G401 (cell line): ENCODE measurements around the gene SHLD2. TPM values are rescaled to one million over a fixed set of nuclear protein-coding genes. Genes with fewer than 3 reads are reported as not detected.
"Not testable (repeated sequence)": the region's sequence is repeated elsewhere in the genome, so short reads cannot be mapped to it uniquely, and the experiment has no call there.

Experiments used
- DNase-seq: peaks from one replicate; pipeline ENCODE4 v3.0.0-alpha.2; 2015; ENCODE audit warnings: low spot score
- in situ Hi-C: cut with HindIII; loops from 2 replicates; pipeline ENCODE4 v1.10.0; 2016; ENCODE audit warnings: low sequenced_read_pairs, mixed read lengths
- total RNA-seq: library from RNA; depleted of rRNA; stranded (reverse); fragments of >200 nt; shearing (Covaris generic); gene quantifications from 2 replicates; pipeline ENCODE4 v1.2.3, GENCODE V29; 2014; rRNA removed

Gene SHLD2
- 35.4 and 41.5 TPM in 2 replicates for total RNA-seq

GRCh38 chr10:87094373-87095235, at the start of gene SHLD2, which contains the start of gene GLUD1:
SHLD2 (plus strand) TSS chr10:87095206; CDS start chr10:87151355, 56,149 bp downstream.
GLUD1 (minus strand) TSS chr10:87094843; CDS start chr10:87094769, 74 bp downstream.
- in situ Hi-C loops, result no loop called here
- peak; percentile 80 for DNase-seq

- no peak for DNase-seq
- in situ Hi-C loops, result no loop called here
Measured at GRCh38 chr10:87045434-87045938, 49.5 kb upstream of the SHLD2 start.

DNA sequence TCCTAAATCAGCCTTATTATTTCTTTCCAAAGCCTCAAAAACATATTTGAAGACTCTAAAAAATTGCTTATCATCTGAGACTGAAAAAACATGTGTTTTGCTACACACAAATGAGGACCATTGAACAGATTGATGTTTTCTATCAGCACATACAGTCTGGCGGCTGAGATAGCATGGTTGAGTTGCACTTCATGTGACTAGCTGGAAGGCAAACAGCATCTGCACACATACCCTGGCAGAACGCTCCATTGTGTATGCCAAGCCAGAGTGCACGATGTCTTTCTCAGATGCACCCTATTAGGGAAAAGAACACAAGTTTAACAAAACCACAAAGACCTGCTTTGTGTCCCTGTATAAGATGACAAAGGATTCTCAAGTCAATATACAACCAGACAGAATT, 41.9 kb upstream of the SHLD2 start:
- in situ Hi-C loops, result no loop called here
- peak; percentile 35 for DNase-seq

- in situ Hi-C loops, result no loop called here
- no peak for DNase-seq
Measured at GRCh38 chr10:87053577-87054181, 41.3 kb upstream of the SHLD2 start.

GRCh38 chr10:87054373-87055295, 40.4 kb upstream of the SHLD2 start:
- no peak for DNase-seq
- in situ Hi-C loops, result no loop called here

- peak; percentile 28 for DNase-seq
- in situ Hi-C loops, result no loop called here
Measured at GRCh38 chr10:87058171-87058570, 36.8 kb upstream of the SHLD2 start.

DNA sequence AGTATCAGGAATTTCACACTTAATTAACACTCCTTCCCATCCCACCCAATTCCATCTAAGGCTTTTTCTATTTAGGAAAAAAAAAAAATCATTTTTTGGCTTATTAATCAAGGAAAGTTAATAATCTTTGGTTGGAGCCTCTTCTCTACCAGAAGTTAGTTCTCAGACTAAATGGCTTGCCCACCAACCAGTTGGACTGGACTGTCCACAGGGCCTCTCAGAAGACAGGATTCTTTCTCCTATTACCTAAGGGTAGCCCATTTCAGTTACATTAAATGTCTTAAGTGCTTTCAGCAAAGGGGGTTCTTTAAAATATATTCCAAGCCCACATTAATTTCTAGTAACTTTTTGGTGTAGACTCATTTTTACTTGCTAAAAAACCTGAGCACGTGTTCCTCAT, 35.6 kb upstream of the SHLD2 start:
- in situ Hi-C loops, result no loop called here

DNA sequence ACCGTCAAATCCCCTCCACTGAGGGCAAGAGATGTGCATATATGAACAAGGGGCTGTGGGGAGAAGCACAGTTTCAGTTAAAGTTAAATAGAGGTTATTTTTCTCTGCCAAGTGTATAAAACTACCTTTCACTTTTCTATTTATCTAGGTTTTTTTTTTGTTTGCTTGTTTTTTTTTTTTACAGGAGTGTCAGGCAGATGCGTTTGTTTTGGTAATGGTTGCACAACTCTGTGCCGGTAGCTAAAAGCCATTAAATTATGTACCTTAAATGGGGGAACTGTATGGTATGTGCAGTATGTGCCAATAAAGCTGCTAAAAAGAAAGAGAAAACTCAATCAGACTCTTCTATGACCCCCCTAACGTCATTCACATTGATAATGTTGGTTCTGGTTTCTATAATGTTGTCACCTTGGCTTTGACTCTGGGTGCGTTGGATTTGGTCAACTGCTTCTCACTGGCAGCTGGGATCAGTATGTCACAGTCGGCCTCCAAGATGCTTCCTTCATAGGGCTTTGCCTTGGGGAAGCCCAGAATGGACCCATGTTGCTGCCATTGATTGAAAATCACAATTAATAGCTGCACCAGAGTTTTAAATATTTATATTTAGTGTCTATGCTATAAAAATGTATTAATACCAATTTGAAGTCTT, 34.6 kb upstream of the SHLD2 start:
- in situ Hi-C loops, result no loop called here
- DNase-seq, result no peak

More for the DNA sequence above, 35.6 kb upstream of the SHLD2 start:
- no peak for DNase-seq

DNA sequence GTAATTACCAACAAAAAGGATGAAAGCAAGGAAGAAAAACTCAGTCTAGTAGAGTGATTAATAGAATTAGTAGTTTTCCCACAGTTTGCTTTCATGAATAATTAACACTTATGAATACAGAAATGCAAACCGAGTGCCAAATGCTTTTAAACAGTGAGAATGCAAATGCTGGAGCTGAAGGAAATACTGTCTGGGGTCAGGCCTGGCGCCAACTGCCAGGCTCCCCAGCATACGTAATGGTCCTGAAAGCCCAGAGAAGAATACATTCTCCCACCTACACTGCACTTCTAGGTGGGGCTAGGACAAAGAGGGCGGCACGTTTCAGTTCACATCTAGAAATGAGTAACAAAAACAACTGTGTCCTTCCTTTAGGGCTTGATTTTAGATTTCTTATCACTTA, 30.4 kb upstream of the SHLD2 start:
- peak; percentile 19 for DNase-seq
- in situ Hi-C loops, result no loop called here

GRCh38 chr10:87066178-87066577, 28.8 kb upstream of the SHLD2 start:
- no peak for DNase-seq
- in situ Hi-C loops, result no loop called here

- no peak for DNase-seq
- in situ Hi-C loops, result no loop called here
Measured at GRCh38 chr10:87066865-87067264, 28.1 kb upstream of the SHLD2 start.

- in situ Hi-C loops, result no loop called here
- DNase-seq, result no peak
Measured at GRCh38 chr10:87068281-87068680, 26.7 kb upstream of the SHLD2 start.

DNA sequence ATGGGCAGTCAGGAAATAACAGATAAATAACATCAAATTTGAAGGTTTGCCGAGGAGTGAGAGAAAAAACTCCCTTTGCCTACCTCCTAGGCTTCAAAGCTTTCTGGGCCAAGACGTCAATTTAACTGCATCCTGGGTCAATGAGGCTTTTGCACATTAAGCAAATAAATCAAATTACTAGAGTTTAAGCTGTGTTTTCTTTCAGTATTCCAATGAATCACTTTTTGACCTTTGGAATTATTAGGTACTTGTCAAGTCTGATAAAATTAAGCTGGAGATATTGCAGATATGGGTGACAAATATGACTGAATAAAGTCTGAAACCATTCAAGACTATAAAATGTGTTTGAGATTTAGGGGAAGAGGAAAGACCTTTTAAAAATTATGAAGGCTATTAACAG, 22.6 kb upstream of the SHLD2 start:
- in situ Hi-C loops, result no loop called here
- DNase-seq, result no peak

DNA sequence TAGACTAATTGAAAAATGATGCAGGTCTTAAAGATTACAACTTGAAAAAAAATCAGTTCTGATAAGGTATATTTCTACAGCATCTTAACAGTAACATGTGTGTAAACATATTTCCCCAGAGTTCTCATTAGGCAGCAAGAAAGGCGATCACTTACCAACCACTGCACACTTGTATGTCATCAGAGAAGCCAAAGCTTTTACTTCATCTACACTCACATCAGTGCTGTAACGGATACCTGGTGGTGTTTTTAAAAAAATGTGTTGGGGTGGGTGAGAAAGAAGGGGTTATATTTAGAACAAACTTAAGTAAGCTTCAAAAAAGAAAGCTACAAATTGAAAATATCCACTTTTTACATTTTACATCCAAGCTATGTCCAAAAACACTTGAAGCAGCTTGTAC, 18.6 kb upstream of the SHLD2 start:
- in situ Hi-C loops, DNase-seq: not testable (repeated sequence)

DNA sequence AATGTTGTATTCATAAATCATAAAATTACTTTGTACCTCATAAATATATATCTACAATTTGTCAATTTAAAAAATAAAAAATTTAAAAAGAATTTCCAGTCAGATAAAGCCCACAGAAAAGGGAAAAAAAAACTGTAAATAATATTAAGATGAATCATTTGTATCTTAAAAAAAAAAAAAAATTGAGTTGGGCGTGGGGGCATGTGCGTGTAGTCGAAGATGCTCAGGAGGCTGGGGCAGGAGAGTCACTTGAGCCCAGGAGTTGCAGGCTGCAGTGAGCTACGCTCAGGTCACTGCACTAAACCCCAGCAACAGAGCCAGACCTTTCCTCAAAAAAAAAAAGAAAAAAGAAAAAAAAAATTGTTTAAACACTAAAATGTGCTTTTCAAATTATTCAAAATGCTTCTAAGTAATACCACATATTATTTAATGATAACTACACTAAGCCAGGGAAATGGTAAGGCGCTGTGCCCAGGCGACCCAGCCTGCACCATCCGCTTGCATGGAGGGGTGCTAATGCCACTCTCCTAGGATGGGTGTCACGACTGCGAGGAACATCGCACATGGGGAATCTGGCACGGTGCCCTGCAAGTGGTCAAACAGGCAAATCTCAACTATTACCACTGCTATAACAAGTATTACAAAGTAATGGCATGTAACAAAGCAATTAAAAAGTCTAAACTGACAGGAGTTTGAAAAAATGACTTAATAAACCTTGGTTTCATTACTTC, 15.7 kb upstream of the SHLD2 start:
- no peak for DNase-seq
- in situ Hi-C loops, result no loop called here

DNA sequence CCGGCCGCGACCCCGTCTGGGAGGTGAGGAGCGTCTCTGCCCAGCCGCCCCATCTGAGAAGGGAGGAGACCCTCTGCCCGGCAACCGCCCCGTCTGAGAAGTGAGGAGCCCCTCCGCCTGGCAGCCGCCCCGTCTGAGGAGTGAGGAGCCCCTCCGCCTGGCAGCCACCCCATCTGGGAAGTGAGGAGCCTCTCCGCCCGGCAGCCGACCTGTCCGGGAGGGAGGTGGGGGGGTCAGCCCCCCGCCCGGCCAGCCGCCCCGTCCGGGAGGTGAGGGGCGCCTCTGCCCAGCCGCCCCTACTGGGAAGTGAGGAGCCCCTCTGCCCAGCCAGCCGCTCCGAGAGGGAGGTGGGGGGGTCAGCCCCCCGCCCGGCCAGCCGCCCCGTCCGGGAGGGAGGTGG, 14.4 kb upstream of the SHLD2 start:
- in situ Hi-C loops, DNase-seq: not testable (repeated sequence)

- DNase-seq, in situ Hi-C loops: not testable (repeated sequence)
Measured at GRCh38 chr10:87081574-87081973, 13.4 kb upstream of the SHLD2 start.

- not testable (repeated sequence) for DNase-seq
Measured at GRCh38 chr10:87082219-87082618, 12.8 kb upstream of the SHLD2 start.

More at GRCh38 chr10:87082219-87082618, 12.8 kb upstream of the SHLD2 start:
- in situ Hi-C loops, result not testable (repeated sequence)
